ENCODE measurements around the gene THEMIS.

DNA sequence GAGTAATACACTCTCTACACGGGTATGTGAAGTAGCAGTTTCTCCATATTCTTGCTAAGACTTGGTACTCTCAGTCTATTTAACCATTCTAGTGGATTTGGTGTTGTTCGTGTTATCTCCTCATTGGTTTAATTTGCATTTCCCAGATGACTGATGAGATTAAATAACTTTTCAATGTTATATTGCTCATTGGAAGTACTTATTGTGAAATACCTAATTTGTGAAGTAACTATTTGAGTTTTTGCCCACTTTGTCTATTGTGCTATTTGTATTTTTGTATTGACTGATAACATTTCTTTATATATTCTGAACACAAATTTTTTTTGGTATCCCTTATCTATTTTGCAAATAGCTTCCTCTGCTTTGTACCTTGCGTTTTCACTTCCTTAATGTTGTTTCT lies 167.9 kb downstream of the THEMIS start:
- TF ChIP-seq, protein P1, sequence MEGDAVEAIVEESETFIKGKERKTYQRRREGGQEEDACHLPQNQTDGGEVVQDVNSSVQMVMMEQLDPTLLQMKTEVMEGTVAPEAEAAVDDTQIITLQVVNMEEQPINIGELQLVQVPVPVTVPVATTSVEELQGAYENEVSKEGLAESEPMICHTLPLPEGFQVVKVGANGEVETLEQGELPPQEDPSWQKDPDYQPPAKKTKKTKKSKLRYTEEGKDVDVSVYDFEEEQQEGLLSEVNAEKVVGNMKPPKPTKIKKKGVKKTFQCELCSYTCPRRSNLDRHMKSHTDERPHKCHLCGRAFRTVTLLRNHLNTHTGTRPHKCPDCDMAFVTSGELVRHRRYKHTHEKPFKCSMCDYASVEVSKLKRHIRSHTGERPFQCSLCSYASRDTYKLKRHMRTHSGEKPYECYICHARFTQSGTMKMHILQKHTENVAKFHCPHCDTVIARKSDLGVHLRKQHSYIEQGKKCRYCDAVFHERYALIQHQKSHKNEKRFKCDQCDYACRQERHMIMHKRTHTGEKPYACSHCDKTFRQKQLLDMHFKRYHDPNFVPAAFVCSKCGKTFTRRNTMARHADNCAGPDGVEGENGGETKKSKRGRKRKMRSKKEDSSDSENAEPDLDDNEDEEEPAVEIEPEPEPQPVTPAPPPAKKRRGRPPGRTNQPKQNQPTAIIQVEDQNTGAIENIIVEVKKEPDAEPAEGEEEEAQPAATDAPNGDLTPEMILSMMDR (IDR thresholded peaks at IDR 0.05; ENCODE audit: borderline replicate concordance, extremely low read depth, low read length, poor library complexity, severe bottlenecking): no peak
- no peak for TF ChIP-seq EZH2 (IDR thresholded peaks at IDR 0.05; ENCODE audit: borderline replicate concordance, low read depth, low read length, severe bottlenecking)

Data from DND-41 (cell line).